HepG2 (cell line): ENCODE data around the gene PSD. TPM values are rescaled to one million over a fixed set of nuclear protein-coding genes. Genes with fewer than 3 reads are reported as not detected.

Experiments used
- ZNF670 ChIP-seq: sonication (generic); formaldehyde crosslinking; IDR thresholded peaks from 2 replicates; pipeline ENCODE4 v1.8.0; 2022; ENCODE audit warnings: mild to moderate bottlenecking, missing genetic modification reagents, borderline replicate concordance
- polyA plus RNA-seq, 8 experiments: library from polyadenylated mRNA; depleted of rRNA in 3 of 8; stranded (reverse) in 7 of 8; unstranded in 1 of 8; fragments of >200 nt; fragmentation: Illumina TruSeq in 4 of 8; extraction: Trizol in 4 of 8; gene quantifications; 2 replicates each; pipeline versions ENCODE4 v1.2.1 to v1.2.3, GENCODE V29; 2011 to 2016; ENCODE audit warnings: low read depth in 4 of 8, missing spikeins in 1 of 8, mixed read lengths in 1 of 8; ENCODE audit not compliant: insufficient read depth in 1 of 8
- total RNA-seq, 5 experiments: library from RNA; depleted of rRNA; stranded (reverse); fragments of >200 nt; fragmentation: Illumina TruSeq; extraction: Trizol; gene quantifications; 2 replicates each; pipeline ENCODE4 v1.2.3, GENCODE V29; 2016; ENCODE audit warnings: low read depth in 1 of 5
- TF ChIP-seq, protein P1 (sequence below): sonication (generic); formaldehyde crosslinking; IDR thresholded peaks from 2 replicates; pipeline ENCODE4 v1.5.0; 2020; ENCODE audit warnings: mild to moderate bottlenecking, missing genetic modification reagents, borderline replicate concordance
- TF ChIP-seq, protein P2 (sequence below): sonication (generic); formaldehyde crosslinking; IDR thresholded peaks from 2 replicates; pipeline ENCODE4 v1.4.0; 2020; ENCODE audit warnings: missing genetic modification reagents

Gene PSD
- total and polyA plus RNA-seq, 2 of the 13 experiments (the other 11 are each of a cell fraction or from before 2014, with no cell fraction given) = 0.35 to 0.58 TPM

DNA sequence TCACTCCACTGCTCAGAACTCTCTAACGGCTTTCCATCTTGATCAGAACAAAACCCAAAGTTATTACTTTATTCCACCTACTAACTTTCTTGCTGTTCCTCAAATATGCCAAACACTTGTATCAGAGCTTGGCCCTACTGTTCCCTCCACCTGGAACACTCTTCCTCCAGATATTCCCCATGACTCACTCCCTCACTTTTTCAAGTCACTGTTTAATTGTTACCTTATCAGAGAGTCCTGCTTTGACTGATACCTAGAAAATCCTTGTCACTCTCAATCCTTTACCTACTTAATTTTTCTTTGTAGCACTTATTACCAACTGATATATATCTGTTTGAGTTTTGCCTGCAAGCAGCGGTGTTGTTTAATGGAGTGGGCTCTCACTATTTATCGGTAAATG is 28.7 kb downstream of the PSD start (continued):
- TF ChIP-seq, protein P1, sequence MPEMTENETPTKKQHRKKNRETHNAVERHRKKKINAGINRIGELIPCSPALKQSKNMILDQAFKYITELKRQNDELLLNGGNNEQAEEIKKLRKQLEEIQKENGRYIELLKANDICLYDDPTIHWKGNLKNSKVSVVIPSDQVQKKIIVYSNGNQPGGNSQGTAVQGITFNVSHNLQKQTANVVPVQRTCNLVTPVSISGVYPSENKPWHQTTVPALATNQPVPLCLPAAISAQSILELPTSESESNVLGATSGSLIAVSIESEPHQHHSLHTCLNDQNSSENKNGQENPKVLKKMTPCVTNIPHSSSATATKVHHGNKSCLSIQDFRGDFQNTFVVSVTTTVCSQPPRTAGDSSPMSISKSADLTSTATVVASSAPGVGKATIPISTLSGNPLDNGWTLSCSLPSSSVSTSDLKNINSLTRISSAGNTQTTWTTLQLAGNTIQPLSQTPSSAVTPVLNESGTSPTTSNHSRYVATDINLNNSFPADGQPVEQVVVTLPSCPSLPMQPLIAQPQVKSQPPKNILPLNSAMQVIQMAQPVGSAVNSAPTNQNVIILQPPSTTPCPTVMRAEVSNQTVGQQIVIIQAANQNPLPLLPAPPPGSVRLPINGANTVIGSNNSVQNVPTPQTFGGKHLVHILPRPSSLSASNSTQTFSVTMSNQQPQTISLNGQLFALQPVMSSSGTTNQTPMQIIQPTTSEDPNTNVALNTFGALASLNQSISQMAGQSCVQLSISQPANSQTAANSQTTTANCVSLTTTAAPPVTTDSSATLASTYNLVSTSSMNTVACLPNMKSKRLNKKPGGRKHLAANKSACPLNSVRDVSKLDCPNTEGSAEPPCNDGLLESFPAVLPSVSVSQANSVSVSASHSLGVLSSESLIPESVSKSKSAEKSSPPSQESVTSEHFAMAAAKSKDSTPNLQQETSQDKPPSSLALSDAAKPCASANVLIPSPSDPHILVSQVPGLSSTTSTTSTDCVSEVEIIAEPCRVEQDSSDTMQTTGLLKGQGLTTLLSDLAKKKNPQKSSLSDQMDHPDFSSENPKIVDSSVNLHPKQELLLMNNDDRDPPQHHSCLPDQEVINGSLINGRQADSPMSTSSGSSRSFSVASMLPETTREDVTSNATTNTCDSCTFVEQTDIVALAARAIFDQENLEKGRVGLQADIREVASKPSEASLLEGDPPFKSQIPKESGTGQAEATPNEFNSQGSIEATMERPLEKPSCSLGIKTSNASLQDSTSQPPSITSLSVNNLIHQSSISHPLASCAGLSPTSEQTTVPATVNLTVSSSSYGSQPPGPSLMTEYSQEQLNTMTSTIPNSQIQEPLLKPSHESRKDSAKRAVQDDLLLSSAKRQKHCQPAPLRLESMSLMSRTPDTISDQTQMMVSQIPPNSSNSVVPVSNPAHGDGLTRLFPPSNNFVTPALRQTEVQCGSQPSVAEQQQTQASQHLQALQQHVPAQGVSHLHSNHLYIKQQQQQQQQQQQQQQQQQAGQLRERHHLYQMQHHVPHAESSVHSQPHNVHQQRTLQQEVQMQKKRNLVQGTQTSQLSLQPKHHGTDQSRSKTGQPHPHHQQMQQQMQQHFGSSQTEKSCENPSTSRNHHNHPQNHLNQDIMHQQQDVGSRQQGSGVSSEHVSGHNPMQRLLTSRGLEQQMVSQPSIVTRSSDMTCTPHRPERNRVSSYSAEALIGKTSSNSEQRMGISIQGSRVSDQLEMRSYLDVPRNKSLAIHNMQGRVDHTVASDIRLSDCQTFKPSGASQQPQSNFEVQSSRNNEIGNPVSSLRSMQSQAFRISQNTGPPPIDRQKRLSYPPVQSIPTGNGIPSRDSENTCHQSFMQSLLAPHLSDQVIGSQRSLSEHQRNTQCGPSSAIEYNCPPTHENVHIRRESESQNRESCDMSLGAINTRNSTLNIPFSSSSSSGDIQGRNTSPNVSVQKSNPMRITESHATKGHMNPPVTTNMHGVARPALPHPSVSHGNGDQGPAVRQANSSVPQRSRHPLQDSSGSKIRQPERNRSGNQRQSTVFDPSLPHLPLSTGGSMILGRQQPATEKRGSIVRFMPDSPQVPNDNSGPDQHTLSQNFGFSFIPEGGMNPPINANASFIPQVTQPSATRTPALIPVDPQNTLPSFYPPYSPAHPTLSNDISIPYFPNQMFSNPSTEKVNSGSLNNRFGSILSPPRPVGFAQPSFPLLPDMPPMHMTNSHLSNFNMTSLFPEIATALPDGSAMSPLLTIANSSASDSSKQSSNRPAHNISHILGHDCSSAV (CRISPR knock-in tag) = no peak
- TF ChIP-seq ZNF670 (CRISPR knock-in tag) = no peak
- TF ChIP-seq, protein P2, sequence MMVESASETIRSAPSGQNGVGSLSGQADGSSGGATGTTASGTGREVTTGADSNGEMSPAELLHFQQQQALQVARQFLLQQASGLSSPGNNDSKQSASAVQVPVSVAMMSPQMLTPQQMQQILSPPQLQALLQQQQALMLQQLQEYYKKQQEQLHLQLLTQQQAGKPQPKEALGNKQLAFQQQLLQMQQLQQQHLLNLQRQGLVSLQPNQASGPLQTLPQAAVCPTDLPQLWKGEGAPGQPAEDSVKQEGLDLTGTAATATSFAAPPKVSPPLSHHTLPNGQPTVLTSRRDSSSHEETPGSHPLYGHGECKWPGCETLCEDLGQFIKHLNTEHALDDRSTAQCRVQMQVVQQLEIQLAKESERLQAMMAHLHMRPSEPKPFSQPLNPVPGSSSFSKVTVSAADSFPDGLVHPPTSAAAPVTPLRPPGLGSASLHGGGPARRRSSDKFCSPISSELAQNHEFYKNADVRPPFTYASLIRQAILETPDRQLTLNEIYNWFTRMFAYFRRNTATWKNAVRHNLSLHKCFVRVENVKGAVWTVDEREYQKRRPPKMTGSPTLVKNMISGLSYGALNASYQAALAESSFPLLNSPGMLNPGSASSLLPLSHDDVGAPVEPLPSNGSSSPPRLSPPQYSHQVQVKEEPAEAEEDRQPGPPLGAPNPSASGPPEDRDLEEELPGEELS (CRISPR knock-in tag) = no peak
